Measurements from ENCODE around the gene LDLRAD3. TPM values are rescaled to one million over a fixed set of nuclear protein-coding genes. Genes with fewer than 3 reads are reported as not detected.

LDLRAD3 gene
- total RNA-seq, 2 experiments from 2014 or later: not detected

- Histone ChIP-seq H2AFZ (ENCODE audit: low read length) (no peak overlapping the region), H3K4me3 (ENCODE audit: low read depth, low read length, poor library complexity, severe bottlenecking) (no peak overlapping the region), H3K4me2 (ENCODE audit: low read length) (no peak overlapping the region), H3K9me2 (ENCODE audit: insufficient read depth, low read length) (no peaks in the 10 kb centered on the region), H3K36me3 (ENCODE audit: insufficient read depth, low read length) (no peaks in the 10 kb centered on the region), H3K79me2 (ENCODE audit: insufficient read depth, low read depth, low read length) (no peaks in the 10 kb centered on the region), H3K4me1 (ENCODE audit: insufficient read depth, low read length, poor library complexity, severe bottlenecking) (no peaks in the 10 kb centered on the region), H3K27ac (ENCODE audit: low read depth, low read length, poor library complexity, severe bottlenecking) (no peak overlapping the region), H4K20me1 (ENCODE audit: insufficient read depth, low read length) (no peaks in the 10 kb centered on the region), H3K9me3 (ENCODE audit: low read length) (no peaks in the 10 kb centered on the region)
- POLR2A ChIA-PET: no interaction called here
- CTCF ChIA-PET (ENCODE audit: unreplicated experiment): no interaction called here
- no peak for DNase-seq (ENCODE audit: low spot score)
- BruUV-seq (replicated peaks): no TSS peak
- TF ChIP-seq EZH2phosphoT487 (IDR thresholded peaks at IDR 0.05; ENCODE audit: borderline replicate concordance, low read depth, low read length): no peak
- TF ChIP-seq, protein P1, sequence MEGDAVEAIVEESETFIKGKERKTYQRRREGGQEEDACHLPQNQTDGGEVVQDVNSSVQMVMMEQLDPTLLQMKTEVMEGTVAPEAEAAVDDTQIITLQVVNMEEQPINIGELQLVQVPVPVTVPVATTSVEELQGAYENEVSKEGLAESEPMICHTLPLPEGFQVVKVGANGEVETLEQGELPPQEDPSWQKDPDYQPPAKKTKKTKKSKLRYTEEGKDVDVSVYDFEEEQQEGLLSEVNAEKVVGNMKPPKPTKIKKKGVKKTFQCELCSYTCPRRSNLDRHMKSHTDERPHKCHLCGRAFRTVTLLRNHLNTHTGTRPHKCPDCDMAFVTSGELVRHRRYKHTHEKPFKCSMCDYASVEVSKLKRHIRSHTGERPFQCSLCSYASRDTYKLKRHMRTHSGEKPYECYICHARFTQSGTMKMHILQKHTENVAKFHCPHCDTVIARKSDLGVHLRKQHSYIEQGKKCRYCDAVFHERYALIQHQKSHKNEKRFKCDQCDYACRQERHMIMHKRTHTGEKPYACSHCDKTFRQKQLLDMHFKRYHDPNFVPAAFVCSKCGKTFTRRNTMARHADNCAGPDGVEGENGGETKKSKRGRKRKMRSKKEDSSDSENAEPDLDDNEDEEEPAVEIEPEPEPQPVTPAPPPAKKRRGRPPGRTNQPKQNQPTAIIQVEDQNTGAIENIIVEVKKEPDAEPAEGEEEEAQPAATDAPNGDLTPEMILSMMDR (conservative IDR thresholded peaks at IDR 0.05; ENCODE audit: low read length): no peak
- intact Hi-C loops (cut with micrococcal nuclease; ENCODE audit: unreplicated experiment): no loop called here
Observed at GRCh38 chr11:36015799-36016198, 71.9 kb downstream of the LDLRAD3 start.

DNA sequence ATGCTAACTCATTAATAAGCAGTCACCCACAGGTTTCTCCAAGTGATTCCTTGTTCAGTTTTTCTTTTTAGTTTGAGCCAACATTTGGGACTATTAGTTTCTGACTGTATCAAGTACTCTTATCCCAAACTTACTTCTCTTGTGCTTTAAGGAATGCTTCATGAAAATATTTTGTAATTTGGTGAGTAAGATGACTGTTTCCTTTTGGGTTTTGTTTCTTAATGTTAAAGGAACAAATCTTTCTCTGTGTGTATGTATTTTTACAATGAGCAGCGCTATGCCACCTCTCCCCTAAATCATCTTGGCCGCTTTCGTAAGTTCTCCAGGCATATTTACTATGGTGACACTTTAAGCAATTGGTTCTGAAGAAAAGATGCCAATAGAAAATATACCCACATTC is 72.4 kb downstream of the LDLRAD3 start:
- H3K4me1 ChIP-seq (ENCODE audit: insufficient read depth, low read length, poor library complexity, severe bottlenecking): no peaks in the 10 kb centered on the region
- no peak for DNase-seq (ENCODE audit: low spot score)
- H3K27ac ChIP-seq (ENCODE audit: low read depth, low read length, poor library complexity, severe bottlenecking): no peak overlapping the region
- TF ChIP-seq EZH2phosphoT487 (IDR thresholded peaks at IDR 0.05; ENCODE audit: borderline replicate concordance, low read depth, low read length): no peak
- TF ChIP-seq, protein P1 (conservative IDR thresholded peaks at IDR 0.05; ENCODE audit: low read length): no peak
- no peaks in the 10 kb centered on the region for H3K36me3 ChIP-seq (ENCODE audit: insufficient read depth, low read length)
- ChIA-PET POLR2A (no interaction called here), CTCF (ENCODE audit: unreplicated experiment) (no interaction called here)
- BruUV-seq (replicated peaks): no TSS peak
- no peaks in the 10 kb centered on the region for H4K20me1 ChIP-seq (ENCODE audit: insufficient read depth, low read length)
- no peak overlapping the region for H2AFZ ChIP-seq (ENCODE audit: low read length)
- no peak overlapping the region for H3K4me3 ChIP-seq (ENCODE audit: low read depth, low read length, poor library complexity, severe bottlenecking)
- intact Hi-C loops (cut with micrococcal nuclease; ENCODE audit: unreplicated experiment): no loop called here
- no peaks in the 10 kb centered on the region for H3K9me2 ChIP-seq (ENCODE audit: insufficient read depth, low read length)
- H3K4me2 ChIP-seq (ENCODE audit: low read length): no peak overlapping the region
- H3K9me3 ChIP-seq (ENCODE audit: low read length): no peaks in the 10 kb centered on the region
- no peaks in the 10 kb centered on the region for H3K79me2 ChIP-seq (ENCODE audit: insufficient read depth, low read depth, low read length)

GRCh38 chr11:36016709-36017108 is 72.8 kb downstream of the LDLRAD3 start:
- H3K4me1 ChIP-seq (ENCODE audit: insufficient read depth, low read length, poor library complexity, severe bottlenecking): no peaks in the 10 kb centered on the region
- POLR2A ChIA-PET: no interaction called here
- H3K27ac ChIP-seq (ENCODE audit: low read depth, low read length, poor library complexity, severe bottlenecking): no peak overlapping the region
- H3K4me2 ChIP-seq (ENCODE audit: low read length): no peak overlapping the region
- H3K9me3 ChIP-seq (ENCODE audit: low read length): no peaks in the 10 kb centered on the region
- H3K36me3 ChIP-seq (ENCODE audit: insufficient read depth, low read length): no peaks in the 10 kb centered on the region
- no peaks in the 10 kb centered on the region for H3K9me2 ChIP-seq (ENCODE audit: insufficient read depth, low read length)
- DNase-seq (ENCODE audit: low spot score): no peak
- TF ChIP-seq EZH2phosphoT487 (IDR thresholded peaks at IDR 0.05; ENCODE audit: borderline replicate concordance, low read depth, low read length): no peak
- TF ChIP-seq, protein P1 (conservative IDR thresholded peaks at IDR 0.05; ENCODE audit: low read length): no peak
- H3K4me3 ChIP-seq (ENCODE audit: low read depth, low read length, poor library complexity, severe bottlenecking): no peak overlapping the region
- intact Hi-C loops (cut with micrococcal nuclease; ENCODE audit: unreplicated experiment): no loop called here
- no peak overlapping the region for H2AFZ ChIP-seq (ENCODE audit: low read length)
- no TSS peak for BruUV-seq (replicated peaks)
- H3K79me2 ChIP-seq (ENCODE audit: insufficient read depth, low read depth, low read length): no peaks in the 10 kb centered on the region
- CTCF ChIA-PET (ENCODE audit: unreplicated experiment): no interaction called here
- no peaks in the 10 kb centered on the region for H4K20me1 ChIP-seq (ENCODE audit: insufficient read depth, low read length)
